WTC11 (cell line): ENCODE results near the gene RPL6. TPM values are rescaled to one million over a fixed set of nuclear protein-coding genes. Genes with fewer than 3 reads are reported as not detected.

ENCODE experiments used
- ATAC-seq: fragments of 200-7000 bp; cut with Tn5 transposase; 2 replicates; pipeline ENCODE4 v1.10.0; 2021; ENCODE audit warnings: mild to moderate bottlenecking, moderate library complexity
- CTCF ChIA-PET: fragments of 300-600 bp; sonication (Branson Sonifier 250); formaldehyde crosslinking; loops from one replicate; lab custom pipeline; 2021; ENCODE audit warnings: antibody characterized with exemption; lab: Charles Lee
- POLR2A ChIA-PET: fragments of 350-600 bp; sonication (Branson Sonifier 250); formaldehyde crosslinking; loops from one replicate; lab custom pipeline; 2021; ENCODE audit warnings: antibody characterized with exemption; lab: Charles Lee
- DNase-seq: peaks from one replicate; pipeline ENCODE4 v3.0.0; 2021; ENCODE audit warnings: low spot score
- H3K27ac Mint-ChIP-seq: 2 replicates; pipeline ENCODE4 v1.8.0; 2021; ENCODE audit warnings: mixed read lengths
- H3K27me3 Mint-ChIP-seq: 2 replicates; pipeline ENCODE4 v1.8.0; 2021; ENCODE audit warnings: low read depth, mild to moderate bottlenecking, moderate library complexity, mixed read lengths
- H3K36me3 Mint-ChIP-seq: 2 replicates; pipeline ENCODE4 v1.8.0; 2021; ENCODE audit warnings: mixed read lengths
- H3K4me1 Mint-ChIP-seq: 2 replicates; pipeline ENCODE4 v1.8.0; 2022; ENCODE audit warnings: mixed read lengths
- H3K4me3 Mint-ChIP-seq: 2 replicates; pipeline ENCODE4 v1.8.0; 2021; ENCODE audit warnings: mild to moderate bottlenecking, moderate library complexity, mixed read lengths
- H3K9me3 Mint-ChIP-seq: 2 replicates; pipeline ENCODE4 v1.8.0; 2021; ENCODE audit warnings: mixed read lengths
- CREM ChIP-seq: sonication (generic); formaldehyde crosslinking; IDR thresholded peaks from 2 replicates; pipeline ENCODE4 v1.8.1; 2022; ENCODE audit warnings: mild to moderate bottlenecking, missing genetic modification reagents, moderate library complexity
- ELF4 ChIP-seq: sonication (generic); formaldehyde crosslinking; IDR thresholded peaks from 2 replicates; pipeline ENCODE4 v1.8.1; 2022; ENCODE audit warnings: low read depth, mild to moderate bottlenecking, moderate library complexity, missing genetic modification reagents
- ESRRA ChIP-seq: sonication (generic); formaldehyde crosslinking; IDR thresholded peaks from 2 replicates; pipeline ENCODE4 v1.8.1; 2022; ENCODE audit warnings: mild to moderate bottlenecking, missing genetic modification reagents, borderline replicate concordance
- ETV6 ChIP-seq: sonication (generic); formaldehyde crosslinking; IDR thresholded peaks from 2 replicates; pipeline ENCODE4 v1.8.1; 2022; ENCODE audit warnings: mild to moderate bottlenecking, missing genetic modification reagents
- HMGA2 ChIP-seq: fragments of 250-450 bp; sonication (Bioruptor Pico); IDR thresholded peaks from 2 replicates; pipeline ENCODE4 v1.4.0; 2021; ENCODE audit warnings: mild to moderate bottlenecking, moderate library complexity
- JUN ChIP-seq: sonication (generic); formaldehyde crosslinking; IDR thresholded peaks from 2 replicates; pipeline ENCODE4 v1.8.0; 2023; ENCODE audit warnings: mild to moderate bottlenecking, missing genetic modification reagents
- KAT7 ChIP-seq: sonication (generic); formaldehyde crosslinking; IDR thresholded peaks from 2 replicates; pipeline ENCODE4 v1.8.1; 2023; ENCODE audit warnings: missing genetic modification reagents, mild to moderate bottlenecking, borderline replicate concordance
- MXD4 ChIP-seq: fragments of 250-450 bp; sonication (Bioruptor Pico); IDR thresholded peaks from 2 replicates; pipeline ENCODE4 v1.8.0; 2021; ENCODE audit warnings: mild to moderate bottlenecking, moderate library complexity, borderline replicate concordance
- NFATC4 ChIP-seq: fragments of 250-450 bp; sonication (Bioruptor Pico); IDR thresholded peaks from 2 replicates; pipeline ENCODE4 v1.9.0; 2021; ENCODE audit warnings: mild to moderate bottlenecking
- NR2C2 ChIP-seq: sonication (generic); formaldehyde crosslinking; IDR thresholded peaks from 2 replicates; pipeline ENCODE4 v1.8.0; 2022; ENCODE audit warnings: mild to moderate bottlenecking, missing genetic modification reagents
- OVOL2 ChIP-seq: fragments of 250-450 bp; sonication (Bioruptor Pico); IDR thresholded peaks from 2 replicates; pipeline ENCODE4 v1.9.0; 2021; ENCODE audit warnings: mild to moderate bottlenecking, borderline replicate concordance
- ZNF263 ChIP-seq: sonication (generic); formaldehyde crosslinking; IDR thresholded peaks from 2 replicates; pipeline ENCODE4 v1.8.1; 2022; ENCODE audit warnings: low read depth, mild to moderate bottlenecking, moderate library complexity, missing genetic modification reagents
- total RNA-seq: library from RNA; stranded (reverse); gene quantifications from 3 replicates; pipeline ENCODE4 v1.2.3, GENCODE V29; 2021
- TF ChIP-seq, protein P1 (sequence below): sonication (generic); formaldehyde crosslinking; IDR thresholded peaks from 2 replicates; pipeline ENCODE4 v1.8.0; 2022; ENCODE audit warnings: mild to moderate bottlenecking, missing genetic modification reagents
- TF ChIP-seq, protein P2 (sequence below): sonication (generic); formaldehyde crosslinking; IDR thresholded peaks from 2 replicates; pipeline ENCODE4 v1.8.1; 2023; ENCODE audit warnings: mild to moderate bottlenecking, missing genetic modification reagents, moderate library complexity
- TF ChIP-seq, protein P3 (sequence below): fragments of 250-450 bp; sonication (Bioruptor Pico); IDR thresholded peaks from 2 replicates; pipeline ENCODE4 v1.8.0; 2021; ENCODE audit warnings: mild to moderate bottlenecking
- TF ChIP-seq, protein P4 (sequence below): sonication (generic); formaldehyde crosslinking; IDR thresholded peaks from 2 replicates; pipeline ENCODE4 v1.8.1; 2022; ENCODE audit warnings: missing genetic modification reagents, borderline replicate concordance
- TF ChIP-seq, protein P5 (sequence below): sonication (generic); formaldehyde crosslinking; IDR thresholded peaks from 2 replicates; pipeline ENCODE4 v1.8.1; 2022; ENCODE audit warnings: low read depth, missing genetic modification reagents, borderline replicate concordance
- TF ChIP-seq, protein P6 (sequence below): sonication (generic); formaldehyde crosslinking; IDR thresholded peaks from 2 replicates; pipeline ENCODE4 v1.8.1; 2023; ENCODE audit warnings: mild to moderate bottlenecking, missing genetic modification reagents, borderline replicate concordance

RPL6 gene
- total RNA-seq, 1 experiment from 2014 or later, result 1,730 TPM

DNA sequence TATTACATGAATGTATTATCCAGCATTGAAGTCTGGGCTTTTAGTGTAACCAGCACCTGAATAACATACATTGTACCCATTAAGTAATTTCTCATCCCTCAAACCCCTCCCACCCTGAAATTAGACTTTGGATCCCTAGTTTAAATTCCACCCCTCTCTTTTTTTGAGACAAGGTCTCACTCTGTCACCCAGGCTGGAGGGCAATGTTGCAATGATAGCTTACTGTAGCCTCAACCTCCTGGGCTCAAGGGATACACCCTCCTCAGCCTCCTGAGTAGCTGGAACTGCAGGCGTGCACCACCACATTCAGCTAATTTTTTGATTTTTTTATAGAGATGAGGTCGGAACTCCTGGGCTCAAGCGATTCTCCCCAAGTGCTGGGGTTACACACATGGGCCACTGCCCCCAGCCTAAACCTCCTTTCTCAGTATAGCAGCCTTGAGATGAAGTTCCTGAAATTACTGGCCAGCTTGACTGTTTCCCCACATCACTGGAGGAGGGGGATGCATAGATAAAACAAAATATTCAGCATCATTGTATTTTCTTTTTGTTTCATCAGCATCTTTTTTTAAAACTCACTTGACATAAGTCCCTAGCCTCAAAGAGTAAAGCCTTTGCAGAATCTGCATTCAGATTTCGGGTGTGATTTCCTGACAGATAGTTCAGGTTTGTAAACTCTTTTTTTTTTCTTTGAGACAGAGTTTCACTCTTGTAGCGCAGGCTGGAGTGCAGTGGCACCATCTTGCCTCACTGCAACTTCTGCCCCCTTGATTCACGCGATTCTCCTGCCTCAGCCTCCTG lies 16.4 kb upstream of the RPL6 start (continued):
- TF ChIP-seq, protein P1, sequence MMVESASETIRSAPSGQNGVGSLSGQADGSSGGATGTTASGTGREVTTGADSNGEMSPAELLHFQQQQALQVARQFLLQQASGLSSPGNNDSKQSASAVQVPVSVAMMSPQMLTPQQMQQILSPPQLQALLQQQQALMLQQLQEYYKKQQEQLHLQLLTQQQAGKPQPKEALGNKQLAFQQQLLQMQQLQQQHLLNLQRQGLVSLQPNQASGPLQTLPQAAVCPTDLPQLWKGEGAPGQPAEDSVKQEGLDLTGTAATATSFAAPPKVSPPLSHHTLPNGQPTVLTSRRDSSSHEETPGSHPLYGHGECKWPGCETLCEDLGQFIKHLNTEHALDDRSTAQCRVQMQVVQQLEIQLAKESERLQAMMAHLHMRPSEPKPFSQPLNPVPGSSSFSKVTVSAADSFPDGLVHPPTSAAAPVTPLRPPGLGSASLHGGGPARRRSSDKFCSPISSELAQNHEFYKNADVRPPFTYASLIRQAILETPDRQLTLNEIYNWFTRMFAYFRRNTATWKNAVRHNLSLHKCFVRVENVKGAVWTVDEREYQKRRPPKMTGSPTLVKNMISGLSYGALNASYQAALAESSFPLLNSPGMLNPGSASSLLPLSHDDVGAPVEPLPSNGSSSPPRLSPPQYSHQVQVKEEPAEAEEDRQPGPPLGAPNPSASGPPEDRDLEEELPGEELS (CRISPR knock-in tag), result no peak
- TF ChIP-seq, protein P2, sequence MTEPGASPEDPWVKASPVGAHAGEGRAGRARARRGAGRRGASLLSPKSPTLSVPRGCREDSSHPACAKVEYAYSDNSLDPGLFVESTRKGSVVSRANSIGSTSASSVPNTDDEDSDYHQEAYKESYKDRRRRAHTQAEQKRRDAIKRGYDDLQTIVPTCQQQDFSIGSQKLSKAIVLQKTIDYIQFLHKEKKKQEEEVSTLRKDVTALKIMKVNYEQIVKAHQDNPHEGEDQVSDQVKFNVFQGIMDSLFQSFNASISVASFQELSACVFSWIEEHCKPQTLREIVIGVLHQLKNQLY (CRISPR knock-in tag), result no peak
- TF ChIP-seq ELF4 (CRISPR knock-in tag) (no peak), KAT7 (CRISPR knock-in tag) (no peak), ZNF263 (no peak)

DNA sequence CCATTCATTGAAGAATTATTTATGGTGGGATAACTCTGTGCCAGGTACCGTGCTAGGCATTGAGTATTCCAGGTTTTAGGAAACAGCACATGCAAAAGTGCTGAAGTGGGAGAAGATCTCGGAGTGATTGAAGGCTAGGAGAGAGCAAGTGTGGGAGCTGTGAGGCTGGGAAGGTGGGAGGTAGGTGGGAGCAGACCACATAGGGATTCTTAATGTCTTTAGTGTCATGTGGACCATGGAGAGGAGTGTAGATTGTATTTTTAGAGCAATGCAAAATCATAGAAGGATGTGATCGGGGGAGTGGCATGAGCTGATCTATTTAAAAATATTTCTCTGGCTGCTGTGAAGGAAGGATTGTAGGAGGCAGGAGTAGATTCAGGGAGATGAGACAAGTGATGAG lies 14.7 kb upstream of the RPL6 start:
- no peak overlapping the region for H3K4me3 Mint-ChIP-seq
- ATAC-seq, result no peak
- H3K36me3 Mint-ChIP-seq, result 0 out of 2 replicates have a peak, but pooled peaks cover 5% of the 10 kb centered on the region
- ChIA-PET CTCF (no interaction called here), POLR2A (no interaction called here)
- H3K27me3 Mint-ChIP-seq, result no peaks in the 10 kb centered on the region
- TF ChIP-seq, protein P3, sequence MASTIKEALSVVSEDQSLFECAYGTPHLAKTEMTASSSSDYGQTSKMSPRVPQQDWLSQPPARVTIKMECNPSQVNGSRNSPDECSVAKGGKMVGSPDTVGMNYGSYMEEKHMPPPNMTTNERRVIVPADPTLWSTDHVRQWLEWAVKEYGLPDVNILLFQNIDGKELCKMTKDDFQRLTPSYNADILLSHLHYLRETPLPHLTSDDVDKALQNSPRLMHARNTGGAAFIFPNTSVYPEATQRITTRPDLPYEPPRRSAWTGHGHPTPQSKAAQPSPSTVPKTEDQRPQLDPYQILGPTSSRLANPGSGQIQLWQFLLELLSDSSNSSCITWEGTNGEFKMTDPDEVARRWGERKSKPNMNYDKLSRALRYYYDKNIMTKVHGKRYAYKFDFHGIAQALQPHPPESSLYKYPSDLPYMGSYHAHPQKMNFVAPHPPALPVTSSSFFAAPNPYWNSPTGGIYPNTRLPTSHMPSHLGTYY (CRISPR knock-in tag), result no peak
- TF ChIP-seq, protein P4, sequence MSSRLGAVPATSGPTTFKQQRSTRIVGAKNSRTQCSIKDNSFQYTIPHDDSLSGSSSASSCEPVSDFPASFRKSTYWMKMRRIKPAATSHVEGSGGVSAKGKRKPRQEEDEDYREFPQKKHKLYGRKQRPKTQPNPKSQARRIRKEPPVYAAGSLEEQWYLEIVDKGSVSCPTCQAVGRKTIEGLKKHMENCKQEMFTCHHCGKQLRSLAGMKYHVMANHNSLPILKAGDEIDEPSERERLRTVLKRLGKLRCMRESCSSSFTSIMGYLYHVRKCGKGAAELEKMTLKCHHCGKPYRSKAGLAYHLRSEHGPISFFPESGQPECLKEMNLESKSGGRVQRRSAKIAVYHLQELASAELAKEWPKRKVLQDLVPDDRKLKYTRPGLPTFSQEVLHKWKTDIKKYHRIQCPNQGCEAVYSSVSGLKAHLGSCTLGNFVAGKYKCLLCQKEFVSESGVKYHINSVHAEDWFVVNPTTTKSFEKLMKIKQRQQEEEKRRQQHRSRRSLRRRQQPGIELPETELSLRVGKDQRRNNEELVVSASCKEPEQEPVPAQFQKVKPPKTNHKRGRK (CRISPR knock-in tag), result no peak
- TF ChIP-seq CREM (CRISPR knock-in tag), result no peak
- TF ChIP-seq JUN (CRISPR knock-in tag), result no peak
- TF ChIP-seq, protein P5, sequence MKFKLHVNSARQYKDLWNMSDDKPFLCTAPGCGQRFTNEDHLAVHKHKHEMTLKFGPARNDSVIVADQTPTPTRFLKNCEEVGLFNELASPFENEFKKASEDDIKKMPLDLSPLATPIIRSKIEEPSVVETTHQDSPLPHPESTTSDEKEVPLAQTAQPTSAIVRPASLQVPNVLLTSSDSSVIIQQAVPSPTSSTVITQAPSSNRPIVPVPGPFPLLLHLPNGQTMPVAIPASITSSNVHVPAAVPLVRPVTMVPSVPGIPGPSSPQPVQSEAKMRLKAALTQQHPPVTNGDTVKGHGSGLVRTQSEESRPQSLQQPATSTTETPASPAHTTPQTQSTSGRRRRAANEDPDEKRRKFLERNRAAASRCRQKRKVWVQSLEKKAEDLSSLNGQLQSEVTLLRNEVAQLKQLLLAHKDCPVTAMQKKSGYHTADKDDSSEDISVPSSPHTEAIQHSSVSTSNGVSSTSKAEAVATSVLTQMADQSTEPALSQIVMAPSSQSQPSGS (CRISPR knock-in tag), result no peak
- no peak for TF ChIP-seq HMGA2 (CRISPR knock-in tag)
- TF ChIP-seq NR2C2 (CRISPR knock-in tag), result no peak
- TF ChIP-seq ESRRA (CRISPR knock-in tag), result no peak
- no peak for TF ChIP-seq ETV6
- no peaks in the 10 kb centered on the region for H3K9me3 Mint-ChIP-seq
- DNase-seq, result no peak
- H3K4me1 Mint-ChIP-seq, result peaks cover 17% of the 10 kb centered on the region
- peak overlapping the region; percentile 1; the same call in 1 of the 2 replicates for H3K27ac Mint-ChIP-seq

DNA sequence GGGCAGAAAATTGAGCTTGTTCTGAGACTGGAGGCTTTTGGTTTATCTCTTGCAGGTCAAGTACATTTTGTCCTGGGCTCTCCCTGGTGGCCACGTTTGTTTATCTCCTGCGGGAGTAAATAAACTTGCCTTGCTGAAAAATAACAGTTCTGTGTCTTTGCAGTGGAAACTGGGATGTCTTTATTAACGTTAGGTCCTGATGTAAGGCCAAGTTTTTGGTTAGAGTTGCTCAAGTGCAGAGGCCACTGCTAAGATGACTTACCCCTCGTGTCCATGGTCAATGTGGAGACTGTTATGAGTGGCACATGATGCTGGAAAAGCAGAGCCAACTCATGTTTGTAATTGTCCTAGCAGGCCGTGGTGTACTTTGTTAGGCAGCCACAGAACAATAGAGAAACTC lies 13.1 kb upstream of the RPL6 start:
- ChIA-PET POLR2A (no interaction called here), CTCF (interaction anchor here (0.6 to 1.0 kb wide), 2 partner anchors 11 to 35 kb away, joined by 3 read pairs; no protein-coding TSS in a partner anchor)
- Mint-ChIP-seq H3K27ac (peak overlapping the region; percentile 29), H3K9me3 (no peaks in the 10 kb centered on the region), H3K27me3 (no peaks in the 10 kb centered on the region), H3K36me3 (no peaks in the 10 kb centered on the region), H3K4me3 (no peak overlapping the region), H3K4me1 (peaks cover 17% of the 10 kb centered on the region)
- TF ChIP-seq, protein P6, sequence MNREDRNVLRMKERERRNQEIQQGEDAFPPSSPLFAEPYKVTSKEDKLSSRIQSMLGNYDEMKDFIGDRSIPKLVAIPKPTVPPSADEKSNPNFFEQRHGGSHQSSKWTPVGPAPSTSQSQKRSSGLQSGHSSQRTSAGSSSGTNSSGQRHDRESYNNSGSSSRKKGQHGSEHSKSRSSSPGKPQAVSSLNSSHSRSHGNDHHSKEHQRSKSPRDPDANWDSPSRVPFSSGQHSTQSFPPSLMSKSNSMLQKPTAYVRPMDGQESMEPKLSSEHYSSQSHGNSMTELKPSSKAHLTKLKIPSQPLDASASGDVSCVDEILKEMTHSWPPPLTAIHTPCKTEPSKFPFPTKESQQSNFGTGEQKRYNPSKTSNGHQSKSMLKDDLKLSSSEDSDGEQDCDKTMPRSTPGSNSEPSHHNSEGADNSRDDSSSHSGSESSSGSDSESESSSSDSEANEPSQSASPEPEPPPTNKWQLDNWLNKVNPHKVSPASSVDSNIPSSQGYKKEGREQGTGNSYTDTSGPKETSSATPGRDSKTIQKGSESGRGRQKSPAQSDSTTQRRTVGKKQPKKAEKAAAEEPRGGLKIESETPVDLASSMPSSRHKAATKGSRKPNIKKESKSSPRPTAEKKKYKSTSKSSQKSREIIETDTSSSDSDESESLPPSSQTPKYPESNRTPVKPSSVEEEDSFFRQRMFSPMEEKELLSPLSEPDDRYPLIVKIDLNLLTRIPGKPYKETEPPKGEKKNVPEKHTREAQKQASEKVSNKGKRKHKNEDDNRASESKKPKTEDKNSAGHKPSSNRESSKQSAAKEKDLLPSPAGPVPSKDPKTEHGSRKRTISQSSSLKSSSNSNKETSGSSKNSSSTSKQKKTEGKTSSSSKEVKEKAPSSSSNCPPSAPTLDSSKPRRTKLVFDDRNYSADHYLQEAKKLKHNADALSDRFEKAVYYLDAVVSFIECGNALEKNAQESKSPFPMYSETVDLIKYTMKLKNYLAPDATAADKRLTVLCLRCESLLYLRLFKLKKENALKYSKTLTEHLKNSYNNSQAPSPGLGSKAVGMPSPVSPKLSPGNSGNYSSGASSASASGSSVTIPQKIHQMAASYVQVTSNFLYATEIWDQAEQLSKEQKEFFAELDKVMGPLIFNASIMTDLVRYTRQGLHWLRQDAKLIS (CRISPR knock-in tag), result no peak
- TF ChIP-seq OVOL2 (CRISPR knock-in tag) (no peak), MXD4 (CRISPR knock-in tag) (no peak), NFATC4 (no peak)
- no peak for ATAC-seq
- DNase-seq, result no peak
